Measurements from ENCODE around the gene PCDH7.
A peak's percentile ranks its signal among the peaks of the same experiment; 100 is the strongest.

Gene PCDH7

GRCh38 chr4:30728311-30728710, 8.1 kb downstream of the PCDH7 start:
- peak; percentile 71 for DNase-seq

- no peak for DNase-seq
Measured at GRCh38 chr4:30743897-30744296, 23.7 kb downstream of the PCDH7 start.

- DNase-seq, result no peak
Measured at GRCh38 chr4:30744386-30744785, 24.2 kb downstream of the PCDH7 start.

GRCh38 chr4:30744957-30745640, 24.9 kb downstream of the PCDH7 start:
- peak; percentile 72 for DNase-seq

GRCh38 chr4:30746735-30747134, 26.6 kb downstream of the PCDH7 start:
- DNase-seq, result peak; percentile 57

GRCh38 chr4:30753316-30753715, 33.1 kb downstream of the PCDH7 start:
- peak; percentile 81 for DNase-seq

- DNase-seq, result peak; percentile 61
Measured at GRCh38 chr4:30754021-30754420, 33.9 kb downstream of the PCDH7 start.

GRCh38 chr4:30755346-30755745, 35.2 kb downstream of the PCDH7 start:
- no peak for DNase-seq

- DNase-seq, result peak; percentile 14
Measured at GRCh38 chr4:30756553-30756952, 36.4 kb downstream of the PCDH7 start.

- DNase-seq, result peak; percentile 87
Measured at GRCh38 chr4:30757357-30757756, 37.2 kb downstream of the PCDH7 start.

- no peak for DNase-seq
Measured at GRCh38 chr4:30760551-30760950, 40.4 kb downstream of the PCDH7 start.

GRCh38 chr4:30763321-30763727, 43.2 kb downstream of the PCDH7 start:
- DNase-seq, result peak; percentile 73

- DNase-seq, result no peak
Measured at GRCh38 chr4:30765022-30765421, 44.9 kb downstream of the PCDH7 start.

- DNase-seq, result no peak
Measured at GRCh38 chr4:30767147-30767845, 47.1 kb downstream of the PCDH7 start.

- no peak for DNase-seq
Measured at GRCh38 chr4:30768277-30768676, 48.1 kb downstream of the PCDH7 start.

GRCh38 chr4:30769093-30769492, 48.9 kb downstream of the PCDH7 start:
- DNase-seq, result no peak

- DNase-seq, result peak; percentile 75
Measured at GRCh38 chr4:30770049-30770549, 49.9 kb downstream of the PCDH7 start.

GRCh38 chr4:30770812-30771211, 50.6 kb downstream of the PCDH7 start:
- DNase-seq, result no peak

- DNase-seq, result no peak
Measured at GRCh38 chr4:30776451-30776850, 56.3 kb downstream of the PCDH7 start.

GRCh38 chr4:30776921-30777415, 56.8 kb downstream of the PCDH7 start:
- no peak for DNase-seq

All from HCEC 1CT (cell line).